GM03348 (cell line): ENCODE data around the gene CIB2.

Experiments used
- DNase-seq: peaks from one replicate; pipeline ENCODE4 v3.0.0; 2012; ENCODE audit warnings: low spot score

The CIB2 gene

GRCh38 chr15:78065973-78066946 lies 65.0 kb downstream of the CIB2 start:
- DNase-seq, result no peak

- peak; percentile 92 for DNase-seq
Observed at GRCh38 chr15:78065284-78065872, 65.9 kb downstream of the CIB2 start.

- DNase-seq, result no peak
Observed at GRCh38 chr15:78064544-78064943, 66.7 kb downstream of the CIB2 start.

GRCh38 chr15:78063970-78064385 lies 67.3 kb downstream of the CIB2 start:
- no peak for DNase-seq

- DNase-seq, result no peak
Observed at GRCh38 chr15:78063217-78063616, 68.0 kb downstream of the CIB2 start.

DNA sequence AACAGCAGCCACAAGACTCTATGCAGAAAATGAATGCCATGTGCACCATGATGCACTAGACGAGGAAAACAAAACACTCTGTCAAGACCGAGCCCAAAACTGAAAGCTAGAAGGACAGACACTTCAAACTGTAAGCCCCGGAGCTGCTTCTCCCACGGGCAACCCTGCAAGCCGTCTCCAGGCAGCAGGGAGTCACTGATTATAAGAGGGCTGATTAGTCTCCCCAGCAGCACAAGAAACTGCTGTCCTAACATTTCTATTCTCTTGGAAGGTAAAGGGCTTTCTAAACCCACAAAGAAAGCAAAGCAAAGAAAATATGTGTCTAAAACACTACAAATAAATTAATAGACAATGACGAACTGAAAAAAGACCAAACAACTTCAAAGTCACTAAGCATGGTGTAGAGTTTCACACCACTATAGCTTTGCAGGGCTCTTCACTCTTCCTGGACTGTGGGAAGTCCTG lies 69.2 kb downstream of the CIB2 start:
- no peak for DNase-seq

DNA sequence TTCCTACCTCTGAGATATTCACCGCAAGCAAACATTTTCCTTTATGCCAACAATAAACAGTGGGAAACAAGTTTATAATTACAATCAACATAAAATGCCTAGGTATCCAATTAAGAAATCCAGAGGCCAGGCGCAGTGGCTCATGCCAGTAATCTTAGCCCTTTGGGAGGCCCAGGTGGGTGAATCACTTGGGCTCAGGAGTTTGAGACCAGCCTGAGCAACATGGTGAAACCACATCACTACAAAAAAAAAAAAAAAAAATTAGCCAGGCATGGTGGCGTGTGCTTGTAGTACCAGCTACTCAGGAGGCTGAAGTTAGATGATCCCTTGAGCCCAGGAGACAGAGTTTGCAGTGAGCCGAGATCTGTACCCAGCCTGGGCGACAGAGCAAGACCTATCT lies 71.0 kb downstream of the CIB2 start:
- no peak for DNase-seq

DNA sequence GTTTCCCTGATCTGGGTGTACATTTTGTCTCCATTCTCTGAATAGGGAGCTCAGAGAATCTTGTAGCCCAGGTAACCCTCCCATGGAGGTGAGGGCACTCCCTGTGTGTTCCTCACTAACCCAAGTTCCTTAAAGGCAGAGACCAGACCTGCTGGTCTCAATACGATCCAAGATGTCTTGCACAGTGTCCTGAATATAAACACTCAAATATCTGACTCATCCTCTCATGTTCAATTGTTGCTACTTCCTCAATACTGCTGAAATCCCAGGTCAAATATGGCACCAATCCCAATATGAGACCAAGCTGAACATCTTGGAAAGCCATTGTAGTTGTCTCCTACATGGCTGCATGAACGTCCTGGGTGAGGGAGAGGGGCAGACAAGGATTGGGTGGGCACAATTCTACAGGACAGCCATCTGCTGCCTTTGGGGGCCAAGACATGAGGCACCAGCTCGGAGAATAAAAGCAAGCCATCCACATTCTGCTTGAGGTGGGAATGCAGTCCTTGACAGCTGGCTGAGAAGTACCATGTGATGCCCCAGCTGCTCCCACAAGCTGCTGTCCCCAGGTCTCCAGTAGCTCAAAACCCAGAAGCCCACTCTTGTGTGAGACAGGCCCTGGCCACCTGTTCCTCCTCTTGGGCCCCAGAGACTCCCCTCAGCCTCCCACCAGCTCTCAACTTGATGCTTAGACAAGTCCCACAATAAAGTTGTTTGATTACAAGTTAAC lies 72.0 kb downstream of the CIB2 start:
- no peak for DNase-seq

DNA sequence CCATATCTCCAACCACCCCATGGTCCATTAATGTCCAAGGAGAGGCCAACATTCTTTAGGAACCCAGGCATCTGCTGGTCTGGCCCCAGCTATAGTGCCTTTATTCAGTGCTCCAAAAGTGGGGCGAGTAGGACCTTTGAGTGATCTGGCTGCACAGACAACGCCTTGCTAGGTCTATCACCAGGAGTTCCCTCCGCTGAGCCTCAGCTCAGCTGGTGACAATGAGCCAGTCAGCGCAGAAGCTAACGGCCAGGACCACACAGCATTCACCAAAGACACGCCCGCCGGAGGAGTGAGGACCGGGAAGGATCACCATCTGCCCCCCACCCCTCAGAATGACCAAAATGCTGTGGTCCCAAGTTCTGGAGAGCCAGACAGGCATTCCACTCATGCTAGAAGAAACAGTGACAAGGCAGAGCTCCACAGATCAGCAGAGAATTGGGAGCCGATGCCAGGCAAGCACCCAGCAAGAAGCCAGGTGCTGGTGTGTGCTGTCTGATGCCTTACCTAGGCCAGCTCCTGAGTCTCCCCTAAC lies 72.8 kb downstream of the CIB2 start:
- no peak for DNase-seq

GRCh38 chr15:78057803-78058202 lies 73.4 kb downstream of the CIB2 start:
- DNase-seq, result no peak

DNA sequence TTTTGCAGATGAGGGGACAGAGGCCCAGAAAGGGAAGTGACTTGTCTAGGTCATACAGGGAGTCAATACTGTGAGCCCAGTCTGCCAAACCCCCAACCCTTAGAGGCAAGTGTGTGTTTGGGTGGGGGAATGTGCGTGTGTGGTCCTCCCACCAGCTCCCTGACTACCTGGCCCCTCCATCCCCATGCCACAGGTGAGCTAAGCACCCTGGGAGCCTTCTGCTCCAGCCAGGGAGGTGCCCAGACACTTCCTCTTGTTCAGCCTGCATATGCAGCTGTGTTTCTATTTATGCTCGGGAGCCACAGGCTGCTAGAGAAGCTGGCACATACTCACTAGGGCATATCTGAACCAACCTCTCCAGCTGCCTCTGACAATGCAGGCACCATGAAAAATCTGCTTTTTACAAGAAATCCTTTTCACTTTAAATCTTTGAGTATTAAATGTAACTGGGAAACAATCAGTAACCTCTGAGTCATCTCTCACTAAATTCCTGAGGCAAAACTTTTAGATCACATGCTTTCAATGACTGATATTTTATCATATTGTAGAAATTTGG lies 74.5 kb downstream of the CIB2 start:
- peak; percentile 51 for DNase-seq

GRCh38 chr15:78055919-78056713 lies 75.1 kb downstream of the CIB2 start:
- DNase-seq, result peak; percentile 63

GRCh38 chr15:78054966-78055365 lies 76.3 kb downstream of the CIB2 start:
- DNase-seq, result no peak
